ENCODE measurements around the gene FANCC. TPM values are rescaled to one million over a fixed set of nuclear protein-coding genes. Genes with fewer than 3 reads are reported as not detected.

The FANCC gene
- total RNA-seq, 1 donor from 2014 or later: 22.9 TPM

- TF ChIP-seq CTCF (IDR thresholded peaks at IDR 0.05; ENCODE audit: partially characterized antibody, unreplicated experiment): no peak
- Mint-ChIP-seq H3K27ac (ENCODE audit: unreplicated experiment) (no peak overlapping the region), H3K27me3 (ENCODE audit: unreplicated experiment) (peaks cover 5% of the 10 kb centered on the region), H3K36me3 (ENCODE audit: unreplicated experiment) (no peaks in the 10 kb centered on the region), H3K9me3 (ENCODE audit: unreplicated experiment) (peaks cover 5% of the 10 kb centered on the region), H3K4me3 (ENCODE audit: unreplicated experiment) (no peak overlapping the region), H3K4me1 (ENCODE audit: low read depth, unreplicated experiment) (peaks cover 40% of the 10 kb centered on the region)
- no peak for DNase-seq
These were observed 225.8 kb downstream of the FANCC start for GRCh38 chr9:95091601-95092261.

GRCh38 chr9:95090871-95091577, 226.5 kb downstream of the FANCC start:
- H3K27me3 Mint-ChIP-seq (ENCODE audit: unreplicated experiment): peaks cover 5% of the 10 kb centered on the region
- TF ChIP-seq CTCF (IDR thresholded peaks at IDR 0.05; ENCODE audit: partially characterized antibody, unreplicated experiment): no peak
- H3K4me1 Mint-ChIP-seq (ENCODE audit: low read depth, unreplicated experiment): peaks cover 41% of the 10 kb centered on the region
- H3K4me3 Mint-ChIP-seq (ENCODE audit: unreplicated experiment): no peak overlapping the region
- no peaks in the 10 kb centered on the region for H3K36me3 Mint-ChIP-seq (ENCODE audit: unreplicated experiment)
- peaks cover 7% of the 10 kb centered on the region for H3K9me3 Mint-ChIP-seq (ENCODE audit: unreplicated experiment)
- peak overlapping the region; percentile 8 for H3K27ac Mint-ChIP-seq (ENCODE audit: unreplicated experiment)
- no peak for DNase-seq

GRCh38 chr9:95090023-95090791, 227.3 kb downstream of the FANCC start:
- DNase-seq: no peak
- Mint-ChIP-seq H3K9me3 (ENCODE audit: unreplicated experiment) (peaks cover 7% of the 10 kb centered on the region), H3K36me3 (ENCODE audit: unreplicated experiment) (no peaks in the 10 kb centered on the region), H3K4me3 (ENCODE audit: unreplicated experiment) (no peak overlapping the region), H3K4me1 (ENCODE audit: low read depth, unreplicated experiment) (peaks cover 37% of the 10 kb centered on the region), H3K27ac (ENCODE audit: unreplicated experiment) (peak overlapping the region; percentile 8), H3K27me3 (ENCODE audit: unreplicated experiment) (peaks cover 7% of the 10 kb centered on the region)
- no peak for TF ChIP-seq CTCF (IDR thresholded peaks at IDR 0.05; ENCODE audit: partially characterized antibody, unreplicated experiment)

- peaks cover 7% of the 10 kb centered on the region for H3K9me3 Mint-ChIP-seq (ENCODE audit: unreplicated experiment)
- no peaks in the 10 kb centered on the region for H3K36me3 Mint-ChIP-seq (ENCODE audit: unreplicated experiment)
- no peak overlapping the region for H3K4me3 Mint-ChIP-seq (ENCODE audit: unreplicated experiment)
- TF ChIP-seq CTCF (IDR thresholded peaks at IDR 0.05; ENCODE audit: partially characterized antibody, unreplicated experiment): no peak
- peak overlapping the region; percentile 20 for H3K27ac Mint-ChIP-seq (ENCODE audit: unreplicated experiment)
- peaks cover 37% of the 10 kb centered on the region for H3K4me1 Mint-ChIP-seq (ENCODE audit: low read depth, unreplicated experiment)
- peaks cover 7% of the 10 kb centered on the region for H3K27me3 Mint-ChIP-seq (ENCODE audit: unreplicated experiment)
- no peak for DNase-seq
These were observed 228.1 kb downstream of the FANCC start for GRCh38 chr9:95089257-95090022.
